Neural cell (in vitro differentiated cells): ENCODE data around the gene TSC22D3. TPM values are rescaled to one million over a fixed set of nuclear protein-coding genes. Genes with fewer than 3 reads are reported as not detected.

Experiments used
- H2AFZ ChIP-seq: fragments of 200-600, 300-800 bp; sonication (generic), shearing (Covaris generic); 2 replicates; pipeline ENCODE4 v1.6.0; 2014; ENCODE audit warnings: low read depth, mild to moderate bottlenecking, antibody characterized with exemption, low read length, moderate library complexity
- H3F3A ChIP-seq: fragments of 200-600 bp; shearing (Covaris generic); 2 replicates; pipeline ENCODE4 v1.6.1; 2016; ENCODE audit warnings: mild to moderate bottlenecking, moderate library complexity, mixed read lengths, antibody characterized with exemption, low read length; ENCODE audit not compliant: insufficient read depth, poor library complexity, severe bottlenecking
- H3K27ac ChIP-seq: fragments of 200-600, 300-800 bp; sonication (generic), shearing (Covaris generic); 2 replicates; pipeline ENCODE4 v1.5.1; 2014; ENCODE audit warnings: mild to moderate bottlenecking, low read length, moderate library complexity
- H3K27me3 ChIP-seq: fragments of 300-800, 200-600 bp; sonication (generic), shearing (Covaris generic); 2 replicates; pipeline ENCODE4 v1.6.0; 2014; ENCODE audit warnings: mild to moderate bottlenecking, low read depth, low read length, moderate library complexity; ENCODE audit not compliant: insufficient read depth
- H3K36me3 ChIP-seq: fragments of 300-800, 200-600 bp; sonication (generic), shearing (Covaris generic); 2 replicates; pipeline ENCODE4 v1.5.1; 2014; ENCODE audit warnings: mild to moderate bottlenecking, antibody characterized with exemption, low read length, moderate library complexity; ENCODE audit not compliant: insufficient read depth
- H3K4me2 ChIP-seq: fragments of 300-800, 200-600 bp; sonication (generic), shearing (Covaris generic); 2 replicates; pipeline ENCODE4 v1.6.0; 2014; ENCODE audit warnings: mild to moderate bottlenecking, low read length
- H3K4me3 ChIP-seq: fragments of 300-800, 200-600 bp; sonication (generic), shearing (Covaris generic); 2 replicates; pipeline ENCODE4 v1.5.1; 2014; ENCODE audit warnings: mild to moderate bottlenecking, low read length, moderate library complexity
- H3K79me2 ChIP-seq: fragments of 200-600 bp; shearing (Covaris generic); replicated peaks from 2 replicates; pipeline ENCODE4 v1.6.0; 2014; ENCODE audit warnings: mild to moderate bottlenecking, low read length, moderate library complexity; ENCODE audit not compliant: insufficient read depth
- H3K9ac ChIP-seq: fragments of 300-800, 200-600 bp; sonication (generic), shearing (Covaris generic); 2 replicates; pipeline ENCODE4 v1.6.1; 2016; ENCODE audit warnings: mild to moderate bottlenecking, low read length, mixed read lengths
- H3K9me2 ChIP-seq: fragments of 200-600 bp; shearing (Covaris generic); 2 replicates; pipeline ENCODE4 v1.6.1; 2016; ENCODE audit warnings: mild to moderate bottlenecking, low read length, mixed read lengths; ENCODE audit not compliant: insufficient read depth
- H3K9me3 ChIP-seq: fragments of 200-600, 300-800 bp; sonication (generic), shearing (Covaris generic); 2 replicates; pipeline ENCODE4 v1.6.1; 2016; ENCODE audit warnings: mild to moderate bottlenecking, mixed run types, low read length, moderate library complexity, mixed read lengths
- H4K20me1 ChIP-seq: fragments of 200-600 bp; shearing (Covaris generic); 2 replicates; pipeline ENCODE4 v1.6.1; 2016; ENCODE audit warnings: mild to moderate bottlenecking, mixed run types; ENCODE audit not compliant: insufficient read depth
- CTCF ChIP-seq: fragments of 450-650 bp; IDR thresholded peaks from 2 replicates; pipeline ENCODE4 v1.5.1; 2014; ENCODE audit warnings: antibody characterized with exemption, mild to moderate bottlenecking, moderate library complexity; ENCODE audit not compliant: poor library complexity, severe bottlenecking
- EP300 ChIP-seq: fragments of 450-650 bp; conservative IDR thresholded peaks from 2 replicates; pipeline ENCODE4 v1.6.1; 2014; ENCODE audit warnings: antibody characterized with exemption, mild to moderate bottlenecking, moderate library complexity; ENCODE audit not compliant: poor library complexity, severe bottlenecking
- EZH2 ChIP-seq: fragments of 200-600, 300-800 bp; shearing (Covaris generic), sonication (generic); IDR thresholded peaks from 2 replicates; pipeline ENCODE4 v1.6.1; 2014; ENCODE audit warnings: antibody characterized with exemption, low read length, borderline replicate concordance, mild to moderate bottlenecking; ENCODE audit not compliant: insufficient read depth, poor library complexity, severe bottlenecking
- MXI1 ChIP-seq: fragments of 450-650 bp; conservative IDR thresholded peaks from 2 replicates; pipeline ENCODE4 v1.6.1; 2014; ENCODE audit warnings: antibody characterized with exemption, mild to moderate bottlenecking; ENCODE audit not compliant: poor library complexity, severe bottlenecking
- POLR2AphosphoS5 ChIP-seq: IDR thresholded peaks from 2 replicates; pipeline ENCODE4 v1.6.1; 2012
- RAD21 ChIP-seq: fragments of 450-650 bp; conservative IDR thresholded peaks from 2 replicates; pipeline ENCODE4 v1.6.1; 2014; ENCODE audit warnings: antibody characterized with exemption, mild to moderate bottlenecking, moderate library complexity
- SMC3 ChIP-seq: fragments of 450-650 bp; conservative IDR thresholded peaks from 2 replicates; pipeline ENCODE4 v1.6.1; 2014; ENCODE audit warnings: antibody characterized with exemption, mild to moderate bottlenecking, moderate library complexity; ENCODE audit not compliant: poor library complexity
- TAF1 ChIP-seq: IDR thresholded peaks from 2 replicates; pipeline ENCODE4 v1.6.1; 2012; ENCODE audit warnings: low read depth
- polyA plus RNA-seq: library from polyadenylated mRNA; depleted of rRNA; stranded (reverse); fragments of >200 nt; gene quantifications from 2 replicates; pipeline ENCODE4 v1.2.3, GENCODE V29; 2014
- TF ChIP-seq, protein P1 (sequence below): IDR thresholded peaks from 2 replicates; pipeline ENCODE4 v1.6.1; 2012; ENCODE audit warnings: borderline replicate concordance

TSC22D3 gene
- polyA plus RNA-seq, 1 donor from 2014 or later: 96.8 TPM

DNA sequence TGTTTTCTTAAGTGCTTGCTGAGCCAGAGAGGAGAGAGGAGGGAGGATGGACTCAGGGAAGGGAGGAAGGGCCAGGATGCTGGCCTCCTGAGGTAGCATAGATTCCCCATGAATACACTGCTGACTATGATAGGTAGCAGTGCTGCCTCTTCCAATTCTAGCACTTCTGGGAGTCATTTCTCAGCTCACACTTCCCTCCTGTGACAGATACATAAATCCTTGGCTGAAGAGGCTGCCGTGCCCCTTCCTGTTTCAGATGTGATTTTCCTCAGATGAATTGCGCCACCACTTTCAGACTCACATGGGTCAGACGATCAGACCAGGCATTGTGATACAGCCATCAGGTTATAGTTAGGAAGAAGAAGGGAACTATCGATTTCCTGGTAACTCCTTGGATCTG lies 22.4 kb downstream of the TSC22D3 start:
- H3K9ac ChIP-seq: no peak overlapping the region
- no peak overlapping the region for H3K27ac ChIP-seq
- no peak overlapping the region for H2AFZ ChIP-seq
- peaks cover 3% of the 10 kb centered on the region for H3K27me3 ChIP-seq
- H3K9me2 ChIP-seq: no peaks in the 10 kb centered on the region
- TF ChIP-seq RAD21 (no peak), SMC3 (no peak), TAF1 (no peak), CTCF (no peak), MXI1 (no peak), EP300 (no peak), EZH2 (no peak), POLR2AphosphoS5 (no peak)
- TF ChIP-seq, protein P1, sequence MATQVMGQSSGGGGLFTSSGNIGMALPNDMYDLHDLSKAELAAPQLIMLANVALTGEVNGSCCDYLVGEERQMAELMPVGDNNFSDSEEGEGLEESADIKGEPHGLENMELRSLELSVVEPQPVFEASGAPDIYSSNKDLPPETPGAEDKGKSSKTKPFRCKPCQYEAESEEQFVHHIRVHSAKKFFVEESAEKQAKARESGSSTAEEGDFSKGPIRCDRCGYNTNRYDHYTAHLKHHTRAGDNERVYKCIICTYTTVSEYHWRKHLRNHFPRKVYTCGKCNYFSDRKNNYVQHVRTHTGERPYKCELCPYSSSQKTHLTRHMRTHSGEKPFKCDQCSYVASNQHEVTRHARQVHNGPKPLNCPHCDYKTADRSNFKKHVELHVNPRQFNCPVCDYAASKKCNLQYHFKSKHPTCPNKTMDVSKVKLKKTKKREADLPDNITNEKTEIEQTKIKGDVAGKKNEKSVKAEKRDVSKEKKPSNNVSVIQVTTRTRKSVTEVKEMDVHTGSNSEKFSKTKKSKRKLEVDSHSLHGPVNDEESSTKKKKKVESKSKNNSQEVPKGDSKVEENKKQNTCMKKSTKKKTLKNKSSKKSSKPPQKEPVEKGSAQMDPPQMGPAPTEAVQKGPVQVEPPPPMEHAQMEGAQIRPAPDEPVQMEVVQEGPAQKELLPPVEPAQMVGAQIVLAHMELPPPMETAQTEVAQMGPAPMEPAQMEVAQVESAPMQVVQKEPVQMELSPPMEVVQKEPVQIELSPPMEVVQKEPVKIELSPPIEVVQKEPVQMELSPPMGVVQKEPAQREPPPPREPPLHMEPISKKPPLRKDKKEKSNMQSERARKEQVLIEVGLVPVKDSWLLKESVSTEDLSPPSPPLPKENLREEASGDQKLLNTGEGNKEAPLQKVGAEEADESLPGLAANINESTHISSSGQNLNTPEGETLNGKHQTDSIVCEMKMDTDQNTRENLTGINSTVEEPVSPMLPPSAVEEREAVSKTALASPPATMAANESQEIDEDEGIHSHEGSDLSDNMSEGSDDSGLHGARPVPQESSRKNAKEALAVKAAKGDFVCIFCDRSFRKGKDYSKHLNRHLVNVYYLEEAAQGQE: no peak
- no peak overlapping the region for H3K4me2 ChIP-seq
- H3K79me2 ChIP-seq: no peaks in the 10 kb centered on the region
- no peaks in the 10 kb centered on the region for H3K9me3 ChIP-seq
- no peaks in the 10 kb centered on the region for H3K36me3 ChIP-seq
- H4K20me1 ChIP-seq: no peaks in the 10 kb centered on the region
- H3F3A ChIP-seq: no peaks in the 10 kb centered on the region
- H3K4me3 ChIP-seq: no peak overlapping the region

- no peak overlapping the region for H2AFZ ChIP-seq
- H4K20me1 ChIP-seq: no peaks in the 10 kb centered on the region
- H3K9ac ChIP-seq: no peak overlapping the region
- H3K36me3 ChIP-seq: no peaks in the 10 kb centered on the region
- no peak overlapping the region for H3K4me2 ChIP-seq
- no peaks in the 10 kb centered on the region for H3K9me2 ChIP-seq
- H3K9me3 ChIP-seq: no peaks in the 10 kb centered on the region
- H3F3A ChIP-seq: no peaks in the 10 kb centered on the region
- H3K27ac ChIP-seq: no peak overlapping the region
- H3K27me3 ChIP-seq: peaks cover 3% of the 10 kb centered on the region
- H3K4me3 ChIP-seq: no peak overlapping the region
- TF ChIP-seq POLR2AphosphoS5 (no peak), MXI1 (no peak), RAD21 (no peak), SMC3 (no peak), EP300 (no peak), TAF1 (no peak), CTCF (no peak), EZH2 (no peak)
- TF ChIP-seq, protein P1: no peak
- no peaks in the 10 kb centered on the region for H3K79me2 ChIP-seq
These were observed 22.9 kb downstream of the TSC22D3 start for GRCh38 chrX:107752714-107753113.
